GM12878 (cell line): ENCODE data around the gene TECTB. TPM values are rescaled to one million over a fixed set of nuclear protein-coding genes. Genes with fewer than 3 reads are reported as not detected.

Experiments used
- ATAC-seq: fragments of 200-7000 bp; cut with Tn5 transposase; 3 replicates; pipeline ENCODE4 v1.9.1; 2020; ENCODE audit warnings: mild to moderate bottlenecking, moderate library complexity
- BruUV-seq: library from RNA; stranded (reverse); fragments of 400-500 nt; replicated peaks from 2 replicates; lab custom pipeline; 2021; lab: Mats Ljungman, UMichigan
- CTCF ChIA-PET: fragments of 300-600 bp; sonication (Branson Sonifier 250); formaldehyde crosslinking; extraction: SDS; loops from one replicate; lab custom pipeline; 2021; ENCODE audit warnings: inconsistent platforms; lab: Yijun Ruan, JAX
- POLR2A ChIA-PET: fragments of 350-600 bp; formaldehyde crosslinking; extraction: SDS; loops from one replicate; lab custom pipeline; 2021; ENCODE audit warnings: inconsistent platforms; lab: Charles Lee
- RAD21 ChIA-PET: fragments of 300-600 bp; sonication (Branson Sonifier 250); formaldehyde crosslinking; loops from one replicate; lab custom pipeline; 2023; ENCODE audit warnings: antibody characterized with exemption; ENCODE audit not compliant: unreplicated experiment; lab: Charles Lee
- SMC1A ChIA-PET: fragments of 300-600 bp; sonication (Branson Sonifier 250); formaldehyde crosslinking; loops from one replicate; lab custom pipeline; 2023; ENCODE audit not compliant: unreplicated experiment, uncharacterized antibody; lab: Charles Lee
- DNase-seq: peaks from one replicate; pipeline ENCODE4 v3.0.0-alpha.2; 2011; ENCODE audit warnings: low read depth, low spot score
- FAIRE-seq: peaks from 3 replicates; lab custom pipeline; 2011; peaks lifted over from hg19 to GRCh38; lab: Jason Lieb, UNC
- H2AFZ ChIP-seq: 2 replicates; pipeline ENCODE4 v1.6.0; 2011; ENCODE audit warnings: low read depth, low read length, control low read depth; ENCODE audit not compliant: control insufficient read depth
- H3K27ac ChIP-seq: 2 replicates; pipeline ENCODE4 v1.5.1; 2011; ENCODE audit warnings: control low read depth; ENCODE audit not compliant: control insufficient read depth, insufficient read depth
- H3K27me3 ChIP-seq, 2 experiments: replicated peaks in 1 of 2; 2 replicates each; pipeline versions ENCODE4 v1.6.0 to v1.6.1; 2011; ENCODE audit warnings: low read length in 1 of 2; ENCODE audit not compliant: control insufficient read depth in 2 of 2, insufficient read depth in 2 of 2
- H3K36me3 ChIP-seq, 2 experiments: 2 replicates each; pipeline ENCODE4 v1.5.1; 2011; ENCODE audit warnings: low read length in 1 of 2; ENCODE audit not compliant: control insufficient read depth in 2 of 2, insufficient read depth in 2 of 2
- H3K4me1 ChIP-seq: 2 replicates; pipeline ENCODE4 v1.6.1; 2011; ENCODE audit warnings: mild to moderate bottlenecking, low read length, moderate library complexity, mixed read lengths; ENCODE audit not compliant: control insufficient read depth, insufficient read depth
- H3K4me2 ChIP-seq: 2 replicates; pipeline ENCODE4 v1.6.0; 2011; ENCODE audit warnings: control low read depth; ENCODE audit not compliant: control insufficient read depth, insufficient read depth
- H3K4me3 ChIP-seq: fragments of 200-600 bp; sonication (generic); 2 replicates; pipeline ENCODE4 v1.5.1; 2016
- H3K79me2 ChIP-seq: 2 replicates; pipeline ENCODE4 v1.6.0; 2011; ENCODE audit warnings: low read length; ENCODE audit not compliant: control insufficient read depth, insufficient read depth
- H3K9ac ChIP-seq: 2 replicates; pipeline ENCODE4 v1.8.0; 2011; ENCODE audit warnings: low read length, control low read depth, mixed read lengths; ENCODE audit not compliant: control insufficient read depth, insufficient read depth
- H3K9me3 ChIP-seq: replicated peaks from 3 replicates; pipeline ENCODE4 v1.5.1; 2011; ENCODE audit warnings: mild to moderate bottlenecking, low read length; ENCODE audit not compliant: control insufficient read depth, insufficient read depth
- H4K20me1 ChIP-seq: 2 replicates; pipeline ENCODE4 v1.6.0; 2011; ENCODE audit not compliant: control insufficient read depth, insufficient read depth
- NBN ChIP-seq: fragments of 450-650 bp; IDR thresholded peaks from 2 replicates; pipeline ENCODE4 v1.6.1; 2016
- PAX5 ChIP-seq: IDR thresholded peaks from 2 replicates; pipeline ENCODE4 v1.6.1; 2011; ENCODE audit warnings: low read depth, low read length, borderline replicate concordance
- WGBS: methylation state at CpG from one replicate; pipeline ENCODE4 v1.1.6; 2016; ENCODE audit warnings: low lambda C conversion rate; ENCODE audit not compliant: insufficient replicate concordance, insufficient coverage; ENCODE audit errors: missing lambda C conversion rate; 5-methylcytosine and 5-hydroxymethylcytosine counted together
- in situ Hi-C: fragments of 300-500 bp; cut with MboI; formaldehyde crosslinking; loops from 9 replicates; pipeline ENCODE4 v1.14.3; 2018; ENCODE audit warnings: mixed read lengths
- intact Hi-C: fragments of 100-400 bp; cut with micrococcal nuclease; formaldehyde crosslinking; loops from one replicate; pipeline ENCODE4 v1.14.2; 2022; ENCODE audit not compliant: unreplicated experiment
- polyA plus RNA-seq, 11 experiments: library from polyadenylated mRNA; depleted of rRNA in 4 of 11; unstranded in 6 of 11; stranded (reverse) in 5 of 11; fragments of >200 nt; fragmentation: Nextera tagmentation in 4 of 11; fragmentation: Illumina TruSeq in 1 of 11; extraction: Ambion mirVana in 4 of 11; extraction: Trizol in 1 of 11; gene quantifications; 1 replicate in 1 of 11; 2 replicates in 10 of 11; pipeline versions ENCODE4 v1.2.1 to v1.2.3, GENCODE V29; 2011 to 2016; ENCODE audit warnings: inconsistent platforms in 2 of 11, missing spikeins in 2 of 11, low read depth in 1 of 11
- total RNA-seq, 4 experiments: library from RNA; depleted of rRNA in 3 of 4; stranded (reverse); fragments of >200 nt in 3 of 4; fragmentation: Illumina TruSeq in 1 of 4; extraction: Trizol in 1 of 4; gene quantifications; 2 replicates each; pipeline versions ENCODE4 v1.2.1 to v1.2.3, GENCODE V29; 2013 to 2021
- TF ChIP-seq, protein P1 (sequence below): IDR thresholded peaks from 2 replicates; pipeline ENCODE4 v1.6.1; 2011; ENCODE audit warnings: mild to moderate bottlenecking, low read depth, low read length, moderate library complexity; ENCODE audit not compliant: insufficient replicate concordance
- TF ChIP-seq, protein P2 (sequence below): IDR thresholded peaks from 2 replicates; pipeline ENCODE4 v1.6.1; 2012; ENCODE audit warnings: mild to moderate bottlenecking, low read depth, low read length

TECTB gene
- total and polyA plus RNA-seq, 10 of the 15 experiments (the other 5 are each of a cell fraction or from before 2014, with no cell fraction given): not detected

- intact Hi-C loops: no loop called here
- ChIA-PET RAD21 (no interaction called here), CTCF (interaction anchor here (1.3 to 2.2 kb wide), 3 partner anchors 10 to 167 kb away, joined by 3 to 7 read pairs (median 4); no protein-coding TSS in a partner anchor), POLR2A (no interaction called here), SMC1A (interaction anchor here (0.7 kb wide), 1 partner anchor 168 kb away, joined by 3 read pairs; no protein-coding TSS in a partner anchor)
- no peaks in the 10 kb centered on the region for H3K36me3 ChIP-seq
- TF ChIP-seq PAX5 (no peak), NBN (no peak)
- TF ChIP-seq, protein P1, sequence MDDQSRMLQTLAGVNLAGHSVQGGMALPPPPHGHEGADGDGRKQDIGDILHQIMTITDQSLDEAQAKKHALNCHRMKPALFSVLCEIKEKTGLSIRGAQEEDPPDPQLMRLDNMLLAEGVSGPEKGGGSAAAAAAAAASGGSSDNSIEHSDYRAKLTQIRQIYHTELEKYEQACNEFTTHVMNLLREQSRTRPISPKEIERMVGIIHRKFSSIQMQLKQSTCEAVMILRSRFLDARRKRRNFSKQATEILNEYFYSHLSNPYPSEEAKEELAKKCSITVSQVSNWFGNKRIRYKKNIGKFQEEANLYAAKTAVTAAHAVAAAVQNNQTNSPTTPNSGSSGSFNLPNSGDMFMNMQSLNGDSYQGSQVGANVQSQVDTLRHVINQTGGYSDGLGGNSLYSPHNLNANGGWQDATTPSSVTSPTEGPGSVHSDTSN: no peak
- TF ChIP-seq, protein P2, sequence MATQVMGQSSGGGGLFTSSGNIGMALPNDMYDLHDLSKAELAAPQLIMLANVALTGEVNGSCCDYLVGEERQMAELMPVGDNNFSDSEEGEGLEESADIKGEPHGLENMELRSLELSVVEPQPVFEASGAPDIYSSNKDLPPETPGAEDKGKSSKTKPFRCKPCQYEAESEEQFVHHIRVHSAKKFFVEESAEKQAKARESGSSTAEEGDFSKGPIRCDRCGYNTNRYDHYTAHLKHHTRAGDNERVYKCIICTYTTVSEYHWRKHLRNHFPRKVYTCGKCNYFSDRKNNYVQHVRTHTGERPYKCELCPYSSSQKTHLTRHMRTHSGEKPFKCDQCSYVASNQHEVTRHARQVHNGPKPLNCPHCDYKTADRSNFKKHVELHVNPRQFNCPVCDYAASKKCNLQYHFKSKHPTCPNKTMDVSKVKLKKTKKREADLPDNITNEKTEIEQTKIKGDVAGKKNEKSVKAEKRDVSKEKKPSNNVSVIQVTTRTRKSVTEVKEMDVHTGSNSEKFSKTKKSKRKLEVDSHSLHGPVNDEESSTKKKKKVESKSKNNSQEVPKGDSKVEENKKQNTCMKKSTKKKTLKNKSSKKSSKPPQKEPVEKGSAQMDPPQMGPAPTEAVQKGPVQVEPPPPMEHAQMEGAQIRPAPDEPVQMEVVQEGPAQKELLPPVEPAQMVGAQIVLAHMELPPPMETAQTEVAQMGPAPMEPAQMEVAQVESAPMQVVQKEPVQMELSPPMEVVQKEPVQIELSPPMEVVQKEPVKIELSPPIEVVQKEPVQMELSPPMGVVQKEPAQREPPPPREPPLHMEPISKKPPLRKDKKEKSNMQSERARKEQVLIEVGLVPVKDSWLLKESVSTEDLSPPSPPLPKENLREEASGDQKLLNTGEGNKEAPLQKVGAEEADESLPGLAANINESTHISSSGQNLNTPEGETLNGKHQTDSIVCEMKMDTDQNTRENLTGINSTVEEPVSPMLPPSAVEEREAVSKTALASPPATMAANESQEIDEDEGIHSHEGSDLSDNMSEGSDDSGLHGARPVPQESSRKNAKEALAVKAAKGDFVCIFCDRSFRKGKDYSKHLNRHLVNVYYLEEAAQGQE: no peak
- no peak overlapping the region for H3K4me3 ChIP-seq
- no peak for DNase-seq
- in situ Hi-C loops: no loop called here
- H3K9me3 ChIP-seq: no peaks in the 10 kb centered on the region
- no peak overlapping the region for H3K27ac ChIP-seq
- no peaks in the 10 kb centered on the region for H3K79me2 ChIP-seq
- no peak overlapping the region for H3K4me2 ChIP-seq
- no peak overlapping the region for H3K9ac ChIP-seq
- no peak for ATAC-seq
- no peaks in the 10 kb centered on the region for H3K27me3 ChIP-seq
- BruUV-seq: no TSS peak
- FAIRE-seq: no peak
- no peaks in the 10 kb centered on the region for H4K20me1 ChIP-seq
- 18% methylated on average over 3 of the region's 3 CpGs for WGBS
- H3K4me1 ChIP-seq: no peaks in the 10 kb centered on the region
- H2AFZ ChIP-seq: no peak overlapping the region
Measured at GRCh38 chr10:112304267-112304859, 21.2 kb downstream of the TECTB start.
